Cardiac muscle cell (in vitro differentiated cells and primary cell): Measurements from ENCODE around the gene LPCAT1. TPM values are rescaled to one million over a fixed set of nuclear protein-coding genes. Genes with fewer than 3 reads are reported as not detected.

Source experiments
- DNase-seq, 2 donors: peaks; one replicate each; pipeline versions ENCODE4 v3.0.0 to v3.0.0-alpha.2; 2010 to 2017; ENCODE audit warnings: low read depth in 1 of 2, low spot score in 1 of 2
- H3K27ac ChIP-seq: fragments of 200-600 bp; sonication (generic); 2 replicates; pipeline ENCODE4 v1.5.1; 2016
- H3K27me3 ChIP-seq: fragments of 200-600 bp; sonication (generic); 2 replicates; pipeline ENCODE4 v1.6.0; 2016; ENCODE audit warnings: control low read depth
- H3K36me3 ChIP-seq: fragments of 200-600 bp; sonication (generic); 2 replicates; pipeline ENCODE4 v1.5.1; 2016; ENCODE audit warnings: control low read depth
- H3K4me1 ChIP-seq: fragments of 200-600 bp; sonication (generic); 2 replicates; pipeline ENCODE4 v1.8.1; 2017; ENCODE audit warnings: low read depth, mild to moderate bottlenecking, mixed run types
- H3K4me3 ChIP-seq: fragments of 200-600 bp; sonication (generic); 2 replicates; pipeline ENCODE4 v1.5.1; 2016; ENCODE audit warnings: mild to moderate bottlenecking
- H3K9me3 ChIP-seq: fragments of 200-600 bp; sonication (generic); 2 replicates; pipeline ENCODE4 v1.5.1; 2017; ENCODE audit warnings: low read depth, mild to moderate bottlenecking, control low read depth
- polyA plus RNA-seq: library from polyadenylated mRNA; unstranded; fragments of >200 nt; fragmentation: Nextera tagmentation; extraction: Ambion mirVana; gene quantifications from 2 replicates; pipeline ENCODE4 v1.2.1, GENCODE V29; 2016
- total RNA-seq: library from RNA; depleted of rRNA; stranded (reverse); fragments of >200 nt; gene quantifications from 2 replicates; pipeline ENCODE4 v1.2.3, GENCODE V29; 2016
- TF ChIP-seq, protein P1 (sequence below): IDR thresholded peaks from 2 replicates; pipeline ENCODE4 v1.5.1; 2012; ENCODE audit warnings: low read depth, mild to moderate bottlenecking, low read length

Gene LPCAT1
- total and polyA plus RNA-seq, 2 experiments from 2014 or later, result 48.5 to 57.3 TPM

- no peak for DNase-seq
These were observed 58.6 kb downstream of the LPCAT1 start for GRCh38 chr5:1465117-1465516.

GRCh38 chr5:1464511-1464910 lies 59.2 kb downstream of the LPCAT1 start:
- Histone ChIP-seq H3K36me3 (peaks cover 8% of the 10 kb centered on the region), H3K4me1 (no peaks in the 10 kb centered on the region), H3K9me3 (no peaks in the 10 kb centered on the region), H3K27me3 (no peaks in the 10 kb centered on the region), H3K4me3 (no peak overlapping the region), H3K27ac (no peak overlapping the region)
- DNase-seq, result no peak
- TF ChIP-seq, protein P1, sequence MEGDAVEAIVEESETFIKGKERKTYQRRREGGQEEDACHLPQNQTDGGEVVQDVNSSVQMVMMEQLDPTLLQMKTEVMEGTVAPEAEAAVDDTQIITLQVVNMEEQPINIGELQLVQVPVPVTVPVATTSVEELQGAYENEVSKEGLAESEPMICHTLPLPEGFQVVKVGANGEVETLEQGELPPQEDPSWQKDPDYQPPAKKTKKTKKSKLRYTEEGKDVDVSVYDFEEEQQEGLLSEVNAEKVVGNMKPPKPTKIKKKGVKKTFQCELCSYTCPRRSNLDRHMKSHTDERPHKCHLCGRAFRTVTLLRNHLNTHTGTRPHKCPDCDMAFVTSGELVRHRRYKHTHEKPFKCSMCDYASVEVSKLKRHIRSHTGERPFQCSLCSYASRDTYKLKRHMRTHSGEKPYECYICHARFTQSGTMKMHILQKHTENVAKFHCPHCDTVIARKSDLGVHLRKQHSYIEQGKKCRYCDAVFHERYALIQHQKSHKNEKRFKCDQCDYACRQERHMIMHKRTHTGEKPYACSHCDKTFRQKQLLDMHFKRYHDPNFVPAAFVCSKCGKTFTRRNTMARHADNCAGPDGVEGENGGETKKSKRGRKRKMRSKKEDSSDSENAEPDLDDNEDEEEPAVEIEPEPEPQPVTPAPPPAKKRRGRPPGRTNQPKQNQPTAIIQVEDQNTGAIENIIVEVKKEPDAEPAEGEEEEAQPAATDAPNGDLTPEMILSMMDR, result no peak

More at GRCh38 chr5:1465117-1465516, 58.6 kb downstream of the LPCAT1 start:
- TF ChIP-seq, protein P1, result no peak
- H3K36me3 ChIP-seq, result peaks cover 8% of the 10 kb centered on the region
- H3K9me3 ChIP-seq, result no peaks in the 10 kb centered on the region
- no peak overlapping the region for H3K27ac ChIP-seq
- no peaks in the 10 kb centered on the region for H3K27me3 ChIP-seq
- no peaks in the 10 kb centered on the region for H3K4me1 ChIP-seq
- no peak overlapping the region for H3K4me3 ChIP-seq

GRCh38 chr5:1464096-1464446 lies 59.7 kb downstream of the LPCAT1 start:
- TF ChIP-seq, protein P1, result no peak
- Histone ChIP-seq H3K36me3 (peaks cover 8% of the 10 kb centered on the region), H3K4me1 (no peaks in the 10 kb centered on the region), H3K4me3 (no peak overlapping the region), H3K9me3 (no peaks in the 10 kb centered on the region), H3K27ac (no peak overlapping the region), H3K27me3 (no peaks in the 10 kb centered on the region)
- DNase-seq, result no peak

DNA sequence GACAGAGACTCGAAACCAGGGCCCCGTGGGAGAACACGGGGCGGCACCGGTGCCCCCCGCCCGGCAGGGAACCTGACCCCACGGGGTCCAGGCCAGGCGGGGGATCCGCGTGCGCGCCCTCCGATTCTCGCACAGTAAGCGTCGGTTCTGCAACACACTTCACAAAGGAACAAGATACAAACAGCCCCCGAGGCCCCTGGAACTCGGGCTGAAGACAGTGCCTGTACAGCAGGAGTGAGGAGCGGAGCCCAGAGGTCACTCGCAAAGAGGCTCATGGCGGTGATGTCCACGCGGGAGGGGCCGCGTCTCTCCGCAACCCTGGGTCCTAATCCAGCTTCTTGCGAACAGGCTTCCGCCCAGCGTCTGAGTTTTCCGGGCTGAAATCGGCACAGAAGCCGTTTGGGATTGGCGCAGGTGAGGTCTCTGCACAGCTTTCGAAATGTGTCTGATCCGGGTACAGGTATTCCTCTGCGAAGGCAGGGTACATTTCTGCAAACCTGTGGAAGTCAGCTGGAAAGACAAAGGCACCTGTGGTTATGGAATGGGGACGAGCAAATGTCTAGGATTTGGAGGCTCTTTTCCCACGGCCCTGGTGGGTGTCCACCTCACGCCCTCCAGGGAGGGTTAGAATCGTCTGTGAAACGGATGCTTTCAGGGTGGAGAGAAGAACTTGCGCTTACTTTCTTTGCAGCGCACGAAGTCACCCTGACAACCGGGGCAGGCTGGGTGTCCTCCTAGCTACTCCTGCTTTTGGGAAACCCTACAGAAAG lies 60.2 kb downstream of the LPCAT1 start:
- no peaks in the 10 kb centered on the region for H3K27me3 ChIP-seq
- TF ChIP-seq, protein P1, result no peak
- H3K4me3 ChIP-seq, result no peak overlapping the region
- no peak overlapping the region for H3K27ac ChIP-seq
- no peaks in the 10 kb centered on the region for H3K4me1 ChIP-seq
- DNase-seq, result no peak
- H3K36me3 ChIP-seq, result peaks cover 8% of the 10 kb centered on the region
- H3K9me3 ChIP-seq, result no peaks in the 10 kb centered on the region

- DNase-seq, result no peak
- Histone ChIP-seq H3K27me3 (no peaks in the 10 kb centered on the region), H3K9me3 (no peaks in the 10 kb centered on the region), H3K36me3 (peaks cover 8% of the 10 kb centered on the region), H3K4me1 (no peaks in the 10 kb centered on the region), H3K27ac (no peak overlapping the region), H3K4me3 (no peak overlapping the region)
- TF ChIP-seq, protein P1, result no peak
These were observed 61.4 kb downstream of the LPCAT1 start for GRCh38 chr5:1462358-1462757.
